ENCODE results near the gene EVI5L. TPM values are rescaled to one million over a fixed set of nuclear protein-coding genes. Genes with fewer than 3 reads are reported as not detected.

Gene EVI5L
- total and polyA plus RNA-seq, 4 donors, result 1.4 to 5.0 (median 4.4) TPM

GRCh38 chr19:7900401-7900870 is 70.4 kb downstream of the EVI5L start:
- TF ChIP-seq ZBTB33 (IDR thresholded peaks at IDR 0.05) (no peak), HNF4A (conservative IDR thresholded peaks at IDR 0.05) (no peak), CTCF (IDR thresholded peaks at IDR 0.05; ENCODE audit: low read depth, low read length, missing input control) (no peak), YY1 (IDR thresholded peaks at IDR 0.05) (no peak), EGR1 (IDR thresholded peaks at IDR 0.05; ENCODE audit: low read depth in 2 of 2) (no peak), TAF1 (conservative IDR thresholded peaks at IDR 0.05) (no peak), NR2F2 (IDR thresholded peaks at IDR 0.05) (no peak), HNF4G (IDR thresholded peaks at IDR 0.05) (no peak), ATF3 (IDR thresholded peaks at IDR 0.05) (no peak), FOXA1 (IDR thresholded peaks at IDR 0.05) (no peak), RAD21 (IDR thresholded peaks at IDR 0.05) (no peak), FOXA2 (IDR thresholded peaks at IDR 0.05) (no peak), RXRA (IDR thresholded peaks at IDR 0.05) (no peak)
- H3K9me3 ChIP-seq (ENCODE audit: control insufficient read depth in 4 of 4, low read length in 3 of 4), result no peaks in the 10 kb centered on the region
- H3K9ac ChIP-seq (ENCODE audit: low read depth in 1 of 2, low read length in 2 of 2), result no peak overlapping the region
- H3K27me3 ChIP-seq (ENCODE audit: control insufficient read depth in 4 of 4, insufficient read depth in 4 of 4, low read length in 3 of 4), result no peaks in the 10 kb centered on the region
- peaks cover 9 to 36% (median 25%) of the 10 kb centered on the region in 4 donors for H3K4me1 ChIP-seq (ENCODE audit: control insufficient read depth in 4 of 4, insufficient read depth in 4 of 4, low read length in 3 of 4)
- no peaks in the 10 kb centered on the region for H3K36me3 ChIP-seq (ENCODE audit: control insufficient read depth in 4 of 4, insufficient read depth in 3 of 4, low read depth in 1 of 4, low read length in 3 of 4)
- DNase-seq (ENCODE audit: low spot score), result no peak
- 93% methylated on average over 21 of the region's 21 CpGs for WGBS
- H3K4me3 ChIP-seq (ENCODE audit: low read depth in 1 of 3, low read length in 3 of 3), result no peak overlapping the region
- H3K27ac ChIP-seq (ENCODE audit: low read depth in 1 of 2, low read length in 2 of 2), result no peak overlapping the region

- TF ChIP-seq REST (IDR thresholded peaks at IDR 0.05), result no peak
- no peak for TF ChIP-seq RAD21 (IDR thresholded peaks at IDR 0.05)
- no peak for TF ChIP-seq FOXA1 (IDR thresholded peaks at IDR 0.05)
- no peak for TF ChIP-seq FOXA2 (IDR thresholded peaks at IDR 0.05)
- TF ChIP-seq HNF4G (IDR thresholded peaks at IDR 0.05), result no peak
- no peak for TF ChIP-seq YY1 (IDR thresholded peaks at IDR 0.05)
- no peak for TF ChIP-seq GABPA (IDR thresholded peaks at IDR 0.05 in 1 of 2, conservative IDR thresholded peaks at IDR 0.05 in 1 of 2)
- no peak for TF ChIP-seq RXRA (IDR thresholded peaks at IDR 0.05)
- no peak for TF ChIP-seq NR2F2 (IDR thresholded peaks at IDR 0.05)
- TF ChIP-seq MAX (IDR thresholded peaks at IDR 0.05), result no peak
- TF ChIP-seq EGR1 (IDR thresholded peaks at IDR 0.05; ENCODE audit: low read depth in 2 of 2), result no peak
- no peak for TF ChIP-seq SP1 (IDR thresholded peaks at IDR 0.05)
- H3K4me1 ChIP-seq (ENCODE audit: control insufficient read depth in 4 of 4, insufficient read depth in 4 of 4, low read length in 3 of 4), result peaks cover 9 to 40% (median 27%) of the 10 kb centered on the region in 4 donors
- H3K36me3 ChIP-seq (ENCODE audit: control insufficient read depth in 4 of 4, insufficient read depth in 3 of 4, low read depth in 1 of 4, low read length in 3 of 4), result no peaks in the 10 kb centered on the region
- no peak overlapping the region for H3K27ac ChIP-seq (ENCODE audit: low read depth in 1 of 2, low read length in 2 of 2)
- H3K4me3 ChIP-seq (ENCODE audit: low read depth in 1 of 3, low read length in 3 of 3), result no peak overlapping the region
- DNase-seq (ENCODE audit: low spot score), result no peak
- no peaks in the 10 kb centered on the region for H3K9me3 ChIP-seq (ENCODE audit: control insufficient read depth in 4 of 4, low read length in 3 of 4)
- WGBS, result 93% methylated on average over 3 of the region's 3 CpGs
- H3K27me3 ChIP-seq (ENCODE audit: control insufficient read depth in 4 of 4, insufficient read depth in 4 of 4, low read length in 3 of 4), result no peaks in the 10 kb centered on the region
- H3K9ac ChIP-seq (ENCODE audit: low read depth in 1 of 2, low read length in 2 of 2), result no peak overlapping the region
Measured at GRCh38 chr19:7900931-7901330, 70.9 kb downstream of the EVI5L start.
